ENCODE measurements around the gene CRHR2.

DNA sequence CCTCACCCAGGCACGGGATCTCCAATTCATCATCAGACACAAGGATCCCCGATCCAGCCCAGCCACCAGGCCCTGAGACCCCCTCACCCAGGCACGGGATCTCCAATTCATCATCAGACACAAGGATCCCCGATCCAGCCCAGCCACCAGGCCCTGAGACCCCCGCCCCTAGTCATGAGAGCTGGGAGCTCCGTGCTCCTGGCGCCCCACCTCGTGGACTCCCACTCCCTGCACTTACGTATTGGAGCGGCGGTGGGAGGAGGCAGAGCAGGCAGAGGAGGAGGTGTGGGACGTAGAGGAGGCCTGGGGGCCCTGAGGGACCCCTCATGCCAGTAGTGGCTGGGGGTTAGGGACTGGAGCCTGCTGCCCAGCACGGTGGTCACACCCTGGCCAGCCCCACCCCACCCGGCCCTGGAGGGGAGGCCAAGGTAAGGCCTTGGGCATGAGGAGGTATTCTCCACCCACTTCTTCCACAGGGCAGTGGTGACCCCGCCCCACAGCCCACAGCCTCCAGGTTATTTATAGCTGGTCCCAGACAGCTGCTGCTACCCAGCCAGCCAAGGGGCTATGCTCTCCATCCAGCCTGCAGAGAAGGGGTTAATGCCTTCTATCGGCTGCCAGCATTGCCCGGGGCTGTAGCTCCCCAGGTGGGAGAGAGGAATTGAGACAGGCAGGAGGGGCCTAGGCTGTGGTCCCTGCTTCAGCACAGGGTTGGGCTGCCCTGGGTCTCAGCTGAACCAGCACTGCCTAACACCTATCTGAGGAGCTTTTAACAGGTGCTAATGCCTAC is 17.6 kb upstream of the CRHR2 start:
- TF ChIP-seq EZH2phosphoT487 (IDR thresholded peaks at IDR 0.05; ENCODE audit: low read length) = no peak
- TF ChIP-seq, protein P1, sequence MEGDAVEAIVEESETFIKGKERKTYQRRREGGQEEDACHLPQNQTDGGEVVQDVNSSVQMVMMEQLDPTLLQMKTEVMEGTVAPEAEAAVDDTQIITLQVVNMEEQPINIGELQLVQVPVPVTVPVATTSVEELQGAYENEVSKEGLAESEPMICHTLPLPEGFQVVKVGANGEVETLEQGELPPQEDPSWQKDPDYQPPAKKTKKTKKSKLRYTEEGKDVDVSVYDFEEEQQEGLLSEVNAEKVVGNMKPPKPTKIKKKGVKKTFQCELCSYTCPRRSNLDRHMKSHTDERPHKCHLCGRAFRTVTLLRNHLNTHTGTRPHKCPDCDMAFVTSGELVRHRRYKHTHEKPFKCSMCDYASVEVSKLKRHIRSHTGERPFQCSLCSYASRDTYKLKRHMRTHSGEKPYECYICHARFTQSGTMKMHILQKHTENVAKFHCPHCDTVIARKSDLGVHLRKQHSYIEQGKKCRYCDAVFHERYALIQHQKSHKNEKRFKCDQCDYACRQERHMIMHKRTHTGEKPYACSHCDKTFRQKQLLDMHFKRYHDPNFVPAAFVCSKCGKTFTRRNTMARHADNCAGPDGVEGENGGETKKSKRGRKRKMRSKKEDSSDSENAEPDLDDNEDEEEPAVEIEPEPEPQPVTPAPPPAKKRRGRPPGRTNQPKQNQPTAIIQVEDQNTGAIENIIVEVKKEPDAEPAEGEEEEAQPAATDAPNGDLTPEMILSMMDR (IDR thresholded peaks at IDR 0.05; ENCODE audit: low read length) = no peak
